ENCODE data around the gene TBL1X. TPM values are rescaled to one million over a fixed set of nuclear protein-coding genes. Genes with fewer than 3 reads are reported as not detected.

The TBL1X gene
- total and polyA plus RNA-seq, 7 donors: 2.0 to 17.6 (median 7.8) TPM

DNA sequence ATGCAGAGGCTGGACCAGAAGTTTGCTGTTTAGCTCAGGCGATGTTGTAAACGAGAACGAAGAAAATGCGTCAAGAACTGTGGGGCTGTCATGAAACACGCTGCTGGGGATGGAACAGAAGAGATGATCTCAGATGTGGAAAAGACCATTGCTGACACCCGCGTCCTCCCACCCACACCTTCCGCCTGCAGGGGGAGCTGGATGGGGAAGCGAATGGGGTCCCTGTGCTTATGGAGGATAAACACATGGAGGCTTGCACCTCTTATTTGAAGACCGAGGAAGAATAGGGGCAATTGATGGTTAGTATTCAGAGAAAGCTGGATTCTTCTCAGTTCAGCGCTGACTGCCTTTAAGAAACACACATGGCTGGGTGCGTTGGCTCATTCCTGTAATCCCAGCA is 236.9 kb downstream of the TBL1X start:
- Histone ChIP-seq H3K9me3 (no peaks in the 10 kb centered on the region), H3K27ac (no peak overlapping the region), H3K4me3 (no peak overlapping the region), H3K4me1 (no peaks in the 10 kb centered on the region), H3K36me3 (ENCODE audit: insufficient read depth in 1 of 2, low read depth in 1 of 2) (peaks cover 0 to 3% of the 10 kb centered on the region in 2 donors), H3K27me3 (ENCODE audit: insufficient read depth in 3 of 3, low read length in 2 of 3) (no peaks in the 10 kb centered on the region)
- intact Hi-C loops (cut with DNase I): loop anchor here (10.0 kb wide), 5 partner anchors 237 to 957 kb away; partner anchors contain the start of gene TBL1X (in 1 of the 2)
- ATAC-seq (no peak), DNase-seq (no peak)
- TF ChIP-seq, protein P1, sequence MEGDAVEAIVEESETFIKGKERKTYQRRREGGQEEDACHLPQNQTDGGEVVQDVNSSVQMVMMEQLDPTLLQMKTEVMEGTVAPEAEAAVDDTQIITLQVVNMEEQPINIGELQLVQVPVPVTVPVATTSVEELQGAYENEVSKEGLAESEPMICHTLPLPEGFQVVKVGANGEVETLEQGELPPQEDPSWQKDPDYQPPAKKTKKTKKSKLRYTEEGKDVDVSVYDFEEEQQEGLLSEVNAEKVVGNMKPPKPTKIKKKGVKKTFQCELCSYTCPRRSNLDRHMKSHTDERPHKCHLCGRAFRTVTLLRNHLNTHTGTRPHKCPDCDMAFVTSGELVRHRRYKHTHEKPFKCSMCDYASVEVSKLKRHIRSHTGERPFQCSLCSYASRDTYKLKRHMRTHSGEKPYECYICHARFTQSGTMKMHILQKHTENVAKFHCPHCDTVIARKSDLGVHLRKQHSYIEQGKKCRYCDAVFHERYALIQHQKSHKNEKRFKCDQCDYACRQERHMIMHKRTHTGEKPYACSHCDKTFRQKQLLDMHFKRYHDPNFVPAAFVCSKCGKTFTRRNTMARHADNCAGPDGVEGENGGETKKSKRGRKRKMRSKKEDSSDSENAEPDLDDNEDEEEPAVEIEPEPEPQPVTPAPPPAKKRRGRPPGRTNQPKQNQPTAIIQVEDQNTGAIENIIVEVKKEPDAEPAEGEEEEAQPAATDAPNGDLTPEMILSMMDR (IDR thresholded peaks at IDR 0.05): no peak
- WGBS, 3 donors: 92 to 99% (median 96%) methylated on average over 12 of the region's 12 CpGs

- intact Hi-C loops (cut with DNase I): loop anchor here (10.0 kb wide), 5 partner anchors 239 to 959 kb away; partner anchors contain the start of gene TBL1X (in 1 of the 2)
- no peaks in the 10 kb centered on the region for H3K27me3 ChIP-seq (ENCODE audit: insufficient read depth in 3 of 3, low read length in 2 of 3)
- no peak overlapping the region for H3K27ac ChIP-seq
- TF ChIP-seq, protein P1 (IDR thresholded peaks at IDR 0.05): no peak
- DNase-seq (no peak), ATAC-seq (no peak)
- no peaks in the 10 kb centered on the region for H3K9me3 ChIP-seq
- H3K4me3 ChIP-seq: no peak overlapping the region
- WGBS, 3 donors: 92 to 94% (median 92%) methylated on average over 12 to 14 of the region's 14 CpGs
- peaks cover 0 to 3% of the 10 kb centered on the region in 2 donors for H3K36me3 ChIP-seq (ENCODE audit: insufficient read depth in 1 of 2, low read depth in 1 of 2)
- H3K4me1 ChIP-seq: no peaks in the 10 kb centered on the region
Observed at GRCh38 chrX:9703406-9703805, 238.5 kb downstream of the TBL1X start.

DNA sequence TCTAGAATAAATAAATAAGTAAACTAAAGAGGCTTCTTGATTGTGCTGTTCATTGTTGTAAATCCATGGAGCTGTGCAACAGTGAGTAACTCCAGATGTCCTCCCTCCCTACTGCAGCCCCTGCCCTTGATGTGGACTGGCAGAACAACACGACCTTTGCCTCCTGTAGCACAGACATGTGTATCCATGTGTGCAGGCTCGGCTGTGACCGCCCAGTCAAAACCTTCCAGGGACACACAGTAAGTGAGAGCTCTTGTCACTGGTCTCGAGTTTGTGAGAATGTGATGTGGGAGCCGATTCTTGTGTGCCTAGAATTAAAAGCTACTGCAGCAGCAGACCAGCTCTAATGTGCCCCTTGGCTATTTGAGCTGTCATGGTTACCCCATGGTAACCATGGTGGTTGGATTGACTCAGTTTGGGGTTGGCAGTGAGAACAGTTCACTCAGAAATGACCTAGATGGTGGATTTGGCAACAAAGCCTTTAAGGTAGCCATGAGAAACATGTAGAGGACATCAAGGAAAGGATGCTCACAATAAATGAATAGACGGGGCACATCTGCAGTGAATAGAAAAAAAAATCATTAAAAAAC is 240.1 kb downstream of the TBL1X start:
- H3K9me3 ChIP-seq: no peaks in the 10 kb centered on the region
- 86 to 99% (median 97%) methylated on average over 6 of the region's 6 CpGs for WGBS, 3 donors

GRCh38 chrX:9706421-9706820 is 241.6 kb downstream of the TBL1X start:
- Histone ChIP-seq H3K4me3 (no peak overlapping the region), H3K4me1 (no peaks in the 10 kb centered on the region), H3K27ac (no peak overlapping the region), H3K36me3 (ENCODE audit: insufficient read depth in 1 of 2, low read depth in 1 of 2) (peaks cover 0 to 23% of the 10 kb centered on the region in 2 donors), H3K27me3 (ENCODE audit: insufficient read depth in 3 of 3, low read length in 2 of 3) (no peaks in the 10 kb centered on the region), H3K9me3 (no peaks in the 10 kb centered on the region)
- ATAC-seq (no peak), DNase-seq (no peak)
- TF ChIP-seq, protein P1 (IDR thresholded peaks at IDR 0.05): no peak
- WGBS, 3 donors: 43 to 57% (median 53%) methylated on average over 4 of the region's 4 CpGs
- intact Hi-C loops (cut with DNase I): loop anchor here (5.0 to 10.0 kb wide), 6 partner anchors 242 to 962 kb away; partner anchors contain the start of gene TBL1X (in 1 of the 2)

More for the DNA sequence above, 240.1 kb downstream of the TBL1X start:
- intact Hi-C loops (cut with DNase I): loop anchor here (5.0 to 10.0 kb wide), 6 partner anchors 240 to 960 kb away; partner anchors contain the start of gene TBL1X (in 1 of the 2)
- ATAC-seq (no peak), DNase-seq (no peak)
- Histone ChIP-seq H3K27ac (no peak overlapping the region), H3K4me3 (no peak overlapping the region), H3K36me3 (ENCODE audit: insufficient read depth in 1 of 2, low read depth in 1 of 2) (peaks cover 0 to 12% of the 10 kb centered on the region in 2 donors), H3K27me3 (ENCODE audit: insufficient read depth in 3 of 3, low read length in 2 of 3) (no peaks in the 10 kb centered on the region), H3K4me1 (no peaks in the 10 kb centered on the region)
- TF ChIP-seq, protein P1 (IDR thresholded peaks at IDR 0.05): no peak
